Neural cell (in vitro differentiated cells): ENCODE measurements around the gene IL12B. TPM values are rescaled to one million over a fixed set of nuclear protein-coding genes. Genes with fewer than 3 reads are reported as not detected.
A peak's percentile ranks its signal among the peaks of the same experiment; 100 is the strongest.

ENCODE experiments used
- H2AFZ ChIP-seq: fragments of 200-600, 300-800 bp; sonication (generic), shearing (Covaris generic); 2 replicates; pipeline ENCODE4 v1.6.0; 2014; ENCODE audit warnings: low read depth, mild to moderate bottlenecking, antibody characterized with exemption, low read length, moderate library complexity
- H3F3A ChIP-seq: fragments of 200-600 bp; shearing (Covaris generic); 2 replicates; pipeline ENCODE4 v1.6.1; 2016; ENCODE audit warnings: mild to moderate bottlenecking, moderate library complexity, mixed read lengths, antibody characterized with exemption, low read length; ENCODE audit not compliant: insufficient read depth, poor library complexity, severe bottlenecking
- H3K27ac ChIP-seq: fragments of 200-600, 300-800 bp; sonication (generic), shearing (Covaris generic); 2 replicates; pipeline ENCODE4 v1.5.1; 2014; ENCODE audit warnings: mild to moderate bottlenecking, low read length, moderate library complexity
- H3K27me3 ChIP-seq: fragments of 300-800, 200-600 bp; sonication (generic), shearing (Covaris generic); 2 replicates; pipeline ENCODE4 v1.6.0; 2014; ENCODE audit warnings: mild to moderate bottlenecking, low read depth, low read length, moderate library complexity; ENCODE audit not compliant: insufficient read depth
- H3K36me3 ChIP-seq: fragments of 300-800, 200-600 bp; sonication (generic), shearing (Covaris generic); 2 replicates; pipeline ENCODE4 v1.5.1; 2014; ENCODE audit warnings: mild to moderate bottlenecking, antibody characterized with exemption, low read length, moderate library complexity; ENCODE audit not compliant: insufficient read depth
- H3K4me2 ChIP-seq: fragments of 300-800, 200-600 bp; sonication (generic), shearing (Covaris generic); 2 replicates; pipeline ENCODE4 v1.6.0; 2014; ENCODE audit warnings: mild to moderate bottlenecking, low read length
- H3K4me3 ChIP-seq: fragments of 300-800, 200-600 bp; sonication (generic), shearing (Covaris generic); 2 replicates; pipeline ENCODE4 v1.5.1; 2014; ENCODE audit warnings: mild to moderate bottlenecking, low read length, moderate library complexity
- H3K79me2 ChIP-seq: fragments of 200-600 bp; shearing (Covaris generic); replicated peaks from 2 replicates; pipeline ENCODE4 v1.6.0; 2014; ENCODE audit warnings: mild to moderate bottlenecking, low read length, moderate library complexity; ENCODE audit not compliant: insufficient read depth
- H3K9ac ChIP-seq: fragments of 300-800, 200-600 bp; sonication (generic), shearing (Covaris generic); 2 replicates; pipeline ENCODE4 v1.6.1; 2016; ENCODE audit warnings: mild to moderate bottlenecking, low read length, mixed read lengths
- H3K9me2 ChIP-seq: fragments of 200-600 bp; shearing (Covaris generic); 2 replicates; pipeline ENCODE4 v1.6.1; 2016; ENCODE audit warnings: mild to moderate bottlenecking, low read length, mixed read lengths; ENCODE audit not compliant: insufficient read depth
- H3K9me3 ChIP-seq: fragments of 200-600, 300-800 bp; sonication (generic), shearing (Covaris generic); 2 replicates; pipeline ENCODE4 v1.6.1; 2016; ENCODE audit warnings: mild to moderate bottlenecking, mixed run types, low read length, moderate library complexity, mixed read lengths
- H4K20me1 ChIP-seq: fragments of 200-600 bp; shearing (Covaris generic); 2 replicates; pipeline ENCODE4 v1.6.1; 2016; ENCODE audit warnings: mild to moderate bottlenecking, mixed run types; ENCODE audit not compliant: insufficient read depth
- EP300 ChIP-seq: fragments of 450-650 bp; conservative IDR thresholded peaks from 2 replicates; pipeline ENCODE4 v1.6.1; 2014; ENCODE audit warnings: antibody characterized with exemption, mild to moderate bottlenecking, moderate library complexity; ENCODE audit not compliant: poor library complexity, severe bottlenecking
- EZH2 ChIP-seq: fragments of 200-600, 300-800 bp; shearing (Covaris generic), sonication (generic); IDR thresholded peaks from 2 replicates; pipeline ENCODE4 v1.6.1; 2014; ENCODE audit warnings: antibody characterized with exemption, low read length, borderline replicate concordance, mild to moderate bottlenecking; ENCODE audit not compliant: insufficient read depth, poor library complexity, severe bottlenecking
- MXI1 ChIP-seq: fragments of 450-650 bp; conservative IDR thresholded peaks from 2 replicates; pipeline ENCODE4 v1.6.1; 2014; ENCODE audit warnings: antibody characterized with exemption, mild to moderate bottlenecking; ENCODE audit not compliant: poor library complexity, severe bottlenecking
- POLR2AphosphoS5 ChIP-seq: IDR thresholded peaks from 2 replicates; pipeline ENCODE4 v1.6.1; 2012
- RAD21 ChIP-seq: fragments of 450-650 bp; conservative IDR thresholded peaks from 2 replicates; pipeline ENCODE4 v1.6.1; 2014; ENCODE audit warnings: antibody characterized with exemption, mild to moderate bottlenecking, moderate library complexity
- SMC3 ChIP-seq: fragments of 450-650 bp; conservative IDR thresholded peaks from 2 replicates; pipeline ENCODE4 v1.6.1; 2014; ENCODE audit warnings: antibody characterized with exemption, mild to moderate bottlenecking, moderate library complexity; ENCODE audit not compliant: poor library complexity
- TAF1 ChIP-seq: IDR thresholded peaks from 2 replicates; pipeline ENCODE4 v1.6.1; 2012; ENCODE audit warnings: low read depth
- polyA plus RNA-seq: library from polyadenylated mRNA; depleted of rRNA; stranded (reverse); fragments of >200 nt; gene quantifications from 2 replicates; pipeline ENCODE4 v1.2.3, GENCODE V29; 2014
- TF ChIP-seq, protein P1 (sequence below): fragments of 450-650 bp; IDR thresholded peaks from 2 replicates; pipeline ENCODE4 v1.5.1; 2014; ENCODE audit warnings: antibody characterized with exemption, mild to moderate bottlenecking, moderate library complexity; ENCODE audit not compliant: poor library complexity, severe bottlenecking
- TF ChIP-seq, protein P2 (sequence below): IDR thresholded peaks from 2 replicates; pipeline ENCODE4 v1.6.1; 2012; ENCODE audit warnings: borderline replicate concordance

IL12B gene
- polyA plus RNA-seq, 1 donor from 2014 or later = not detected

DNA sequence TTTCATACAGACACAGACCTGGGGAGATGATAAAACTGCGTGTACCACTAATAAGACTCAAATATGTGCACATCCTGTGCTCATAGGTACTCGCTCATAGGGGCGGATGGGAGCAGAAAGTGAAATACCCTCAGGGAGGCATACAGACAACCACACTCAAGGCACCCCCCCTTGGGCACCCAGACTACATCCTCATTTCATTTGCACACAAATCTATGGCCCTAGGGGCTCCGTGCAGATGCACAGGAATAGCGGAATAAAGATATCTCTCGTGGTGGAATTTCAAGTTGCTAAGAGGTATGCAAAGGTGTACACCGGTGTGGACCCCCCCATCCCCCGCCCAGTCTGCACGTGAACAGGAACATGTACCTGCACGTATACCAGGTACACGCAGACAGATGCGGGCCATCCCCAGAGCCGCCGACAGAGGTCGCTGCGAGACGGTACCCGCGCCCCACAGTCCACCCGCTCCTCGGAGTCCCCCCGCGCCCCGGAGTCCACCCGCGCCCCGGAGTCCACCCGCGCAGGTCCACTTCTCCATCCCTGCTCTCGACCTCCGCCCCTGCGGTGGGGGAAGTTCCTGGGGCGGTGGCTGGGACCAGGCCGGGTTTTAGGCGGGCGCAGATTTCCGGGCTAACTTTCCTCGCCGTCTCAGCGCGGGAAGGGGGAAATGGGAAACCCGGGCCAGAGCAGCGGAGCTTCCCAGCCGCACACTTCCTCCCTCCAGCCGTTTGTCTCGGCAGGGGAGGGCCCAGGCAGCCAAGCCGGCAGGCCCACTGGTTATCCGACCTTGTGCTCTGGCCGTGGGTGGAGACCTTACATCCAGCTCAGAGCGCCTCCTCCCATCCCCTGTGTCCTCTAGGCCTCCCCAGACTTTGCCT is 1.0 kb upstream of the IL12B start:
- Histone ChIP-seq H3K4me3 (peak overlapping the region; percentile 51), H3K27me3 (peaks cover 5% of the 10 kb centered on the region), H2AFZ (no peak overlapping the region), H3K79me2 (no peaks in the 10 kb centered on the region), H3K9ac (no peak overlapping the region), H3K36me3 (no peaks in the 10 kb centered on the region), H3K27ac (no peak overlapping the region), H3K9me3 (no peaks in the 10 kb centered on the region), H3F3A (no peaks in the 10 kb centered on the region), H3K4me2 (no peak overlapping the region), H3K9me2 (no peaks in the 10 kb centered on the region), H4K20me1 (no peaks in the 10 kb centered on the region)
- TF ChIP-seq MXI1 (no peak), SMC3 (peak; percentile 49), POLR2AphosphoS5 (no peak), EZH2 (no peak), TAF1 (no peak), EP300 (no peak), RAD21 (peak; percentile 50)
- TF ChIP-seq, protein P1, sequence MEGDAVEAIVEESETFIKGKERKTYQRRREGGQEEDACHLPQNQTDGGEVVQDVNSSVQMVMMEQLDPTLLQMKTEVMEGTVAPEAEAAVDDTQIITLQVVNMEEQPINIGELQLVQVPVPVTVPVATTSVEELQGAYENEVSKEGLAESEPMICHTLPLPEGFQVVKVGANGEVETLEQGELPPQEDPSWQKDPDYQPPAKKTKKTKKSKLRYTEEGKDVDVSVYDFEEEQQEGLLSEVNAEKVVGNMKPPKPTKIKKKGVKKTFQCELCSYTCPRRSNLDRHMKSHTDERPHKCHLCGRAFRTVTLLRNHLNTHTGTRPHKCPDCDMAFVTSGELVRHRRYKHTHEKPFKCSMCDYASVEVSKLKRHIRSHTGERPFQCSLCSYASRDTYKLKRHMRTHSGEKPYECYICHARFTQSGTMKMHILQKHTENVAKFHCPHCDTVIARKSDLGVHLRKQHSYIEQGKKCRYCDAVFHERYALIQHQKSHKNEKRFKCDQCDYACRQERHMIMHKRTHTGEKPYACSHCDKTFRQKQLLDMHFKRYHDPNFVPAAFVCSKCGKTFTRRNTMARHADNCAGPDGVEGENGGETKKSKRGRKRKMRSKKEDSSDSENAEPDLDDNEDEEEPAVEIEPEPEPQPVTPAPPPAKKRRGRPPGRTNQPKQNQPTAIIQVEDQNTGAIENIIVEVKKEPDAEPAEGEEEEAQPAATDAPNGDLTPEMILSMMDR = peak; percentile 66
- TF ChIP-seq, protein P2, sequence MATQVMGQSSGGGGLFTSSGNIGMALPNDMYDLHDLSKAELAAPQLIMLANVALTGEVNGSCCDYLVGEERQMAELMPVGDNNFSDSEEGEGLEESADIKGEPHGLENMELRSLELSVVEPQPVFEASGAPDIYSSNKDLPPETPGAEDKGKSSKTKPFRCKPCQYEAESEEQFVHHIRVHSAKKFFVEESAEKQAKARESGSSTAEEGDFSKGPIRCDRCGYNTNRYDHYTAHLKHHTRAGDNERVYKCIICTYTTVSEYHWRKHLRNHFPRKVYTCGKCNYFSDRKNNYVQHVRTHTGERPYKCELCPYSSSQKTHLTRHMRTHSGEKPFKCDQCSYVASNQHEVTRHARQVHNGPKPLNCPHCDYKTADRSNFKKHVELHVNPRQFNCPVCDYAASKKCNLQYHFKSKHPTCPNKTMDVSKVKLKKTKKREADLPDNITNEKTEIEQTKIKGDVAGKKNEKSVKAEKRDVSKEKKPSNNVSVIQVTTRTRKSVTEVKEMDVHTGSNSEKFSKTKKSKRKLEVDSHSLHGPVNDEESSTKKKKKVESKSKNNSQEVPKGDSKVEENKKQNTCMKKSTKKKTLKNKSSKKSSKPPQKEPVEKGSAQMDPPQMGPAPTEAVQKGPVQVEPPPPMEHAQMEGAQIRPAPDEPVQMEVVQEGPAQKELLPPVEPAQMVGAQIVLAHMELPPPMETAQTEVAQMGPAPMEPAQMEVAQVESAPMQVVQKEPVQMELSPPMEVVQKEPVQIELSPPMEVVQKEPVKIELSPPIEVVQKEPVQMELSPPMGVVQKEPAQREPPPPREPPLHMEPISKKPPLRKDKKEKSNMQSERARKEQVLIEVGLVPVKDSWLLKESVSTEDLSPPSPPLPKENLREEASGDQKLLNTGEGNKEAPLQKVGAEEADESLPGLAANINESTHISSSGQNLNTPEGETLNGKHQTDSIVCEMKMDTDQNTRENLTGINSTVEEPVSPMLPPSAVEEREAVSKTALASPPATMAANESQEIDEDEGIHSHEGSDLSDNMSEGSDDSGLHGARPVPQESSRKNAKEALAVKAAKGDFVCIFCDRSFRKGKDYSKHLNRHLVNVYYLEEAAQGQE = no peak

DNA sequence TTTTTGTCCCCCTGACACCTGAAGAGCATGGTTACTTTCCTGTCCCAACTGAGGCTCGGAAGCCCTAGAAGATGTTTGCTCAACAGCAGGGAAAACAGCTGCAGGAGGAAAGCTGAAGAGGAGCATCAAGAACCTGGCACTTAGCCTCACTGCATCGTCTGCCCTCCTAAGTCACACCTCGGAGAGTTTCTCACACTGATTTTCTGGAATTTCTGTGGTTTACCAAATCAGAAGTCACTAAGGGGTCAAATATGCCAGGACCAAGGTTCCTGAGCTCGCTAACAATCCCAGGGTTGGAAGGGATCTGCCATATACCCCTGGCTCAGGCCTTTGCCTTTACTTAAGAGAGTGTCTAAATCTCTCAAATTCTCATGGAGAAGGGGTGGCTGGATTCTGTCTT is 5.3 kb downstream of the IL12B start:
- Histone ChIP-seq H3K27me3 (no peaks in the 10 kb centered on the region), H2AFZ (no peak overlapping the region), H3K9me2 (no peaks in the 10 kb centered on the region), H3K79me2 (no peaks in the 10 kb centered on the region), H3K9me3 (no peaks in the 10 kb centered on the region), H3K4me3 (no peak overlapping the region), H3K36me3 (no peaks in the 10 kb centered on the region), H4K20me1 (no peaks in the 10 kb centered on the region), H3K9ac (no peak overlapping the region), H3K27ac (no peak overlapping the region), H3K4me2 (no peak overlapping the region), H3F3A (no peaks in the 10 kb centered on the region)
- TF ChIP-seq EZH2 (no peak), SMC3 (no peak), MXI1 (no peak), POLR2AphosphoS5 (no peak)
